K562 (cell line): ENCODE data around the gene C18orf63. TPM values are rescaled to one million over a fixed set of nuclear protein-coding genes. Genes with fewer than 3 reads are reported as not detected.

Experiments
- ATAC-seq: fragments of 200-7000 bp; cut with Tn5 transposase; 3 replicates; pipeline ENCODE4 v1.9.1; 2020; ENCODE audit warnings: moderate library complexity
- BruUV-seq: library from RNA; stranded (reverse); fragments of 400-500 nt; replicated peaks from 2 replicates; lab custom pipeline; 2021; lab: Mats Ljungman, UMichigan
- CTCF ChIA-PET: fragments of 300-600 bp; formaldehyde crosslinking; extraction: SDS; loops from one replicate; lab custom pipeline; 2021; ENCODE audit warnings: low intra/inter-chr PET ratio; lab: Yijun Ruan, JAX
- POLR2A ChIA-PET: fragments of 300-600, 350-650 bp; sonication (Branson Sonifier 250); formaldehyde crosslinking; extraction: SDS; loops from one replicate; lab custom pipeline; 2021; ENCODE audit warnings: antibody characterized with exemption, inconsistent platforms; lab: Yijun Ruan, JAX
- DNase-seq, 4 experiments: peaks; one replicate each; pipeline versions ENCODE4 v3.0.0 to v3.0.0-alpha.2; 2011 to 2018; ENCODE audit warnings: low spot score in 3 of 4, mixed read lengths in 3 of 4; ENCODE audit errors: extremely low read depth in 1 of 4
- FAIRE-seq: peaks from 2 replicates; lab custom pipeline; 2011; peaks lifted over from hg19 to GRCh38; lab: Jason Lieb, UNC
- H2AFZ ChIP-seq: 2 replicates; pipeline ENCODE4 v1.6.0; 2011; ENCODE audit warnings: low read depth, low read length, control low read depth, inconsistent platforms
- H3K27ac ChIP-seq: fragments of 200-600 bp; 3 replicates; pipeline ENCODE4 v1.8.0; 2011; ENCODE audit warnings: low read depth, mild to moderate bottlenecking, control low read depth, inconsistent platforms, low read length, moderate library complexity, mixed read lengths; ENCODE audit errors: extremely low read depth
- H3K27me3 ChIP-seq, 2 experiments: fragments of 300-600 bp in 1 of 2; 2 replicates in 1 of 2; 3 replicates in 1 of 2; pipeline versions ENCODE4 v1.6.0 to v1.8.0; 2011; ENCODE audit warnings: inconsistent platforms in 2 of 2, low read length in 2 of 2, mild to moderate bottlenecking in 1 of 2, mixed read lengths in 1 of 2, moderate library complexity in 1 of 2; ENCODE audit not compliant: control insufficient read depth in 2 of 2, insufficient read depth in 2 of 2
- H3K36me3 ChIP-seq: fragments of 300-600 bp; 3 replicates; pipeline ENCODE4 v1.8.0; 2011; ENCODE audit warnings: mild to moderate bottlenecking, low read length, inconsistent platforms; ENCODE audit not compliant: control insufficient read depth, insufficient read depth
- H3K4me1 ChIP-seq, 2 experiments: fragments of 200-600 bp in 1 of 2; replicated peaks in 1 of 2; 2 replicates in 1 of 2; 3 replicates in 1 of 2; pipeline versions ENCODE4 v1.5.1 to v1.8.0; 2011; ENCODE audit warnings: inconsistent platforms in 2 of 2, low read length in 2 of 2, mild to moderate bottlenecking in 1 of 2, mixed read lengths in 1 of 2, moderate library complexity in 1 of 2; ENCODE audit not compliant: control insufficient read depth in 2 of 2, insufficient read depth in 2 of 2
- H3K4me2 ChIP-seq: 2 replicates; pipeline ENCODE4 v1.6.1; 2011; ENCODE audit warnings: low read length, control low read depth, inconsistent platforms, mixed read lengths; ENCODE audit not compliant: insufficient read depth
- H3K4me3 ChIP-seq: fragments of 200-600 bp; sonication (generic), shearing (Covaris generic); 2 replicates; pipeline ENCODE4 v1.5.1; 2016; ENCODE audit warnings: control low read depth, inconsistent platforms
- H3K79me2 ChIP-seq: fragments of 200-600 bp; 3 replicates; pipeline ENCODE4 v1.8.0; 2011; ENCODE audit warnings: low read length, inconsistent platforms; ENCODE audit not compliant: control insufficient read depth, insufficient read depth
- H3K9ac ChIP-seq, 2 experiments: 2 replicates each; pipeline versions ENCODE4 v1.6.0 to v1.6.1; 2011; ENCODE audit warnings: low read depth in 2 of 2, low read length in 2 of 2, control low read depth in 1 of 2, inconsistent platforms in 1 of 2, mild to moderate bottlenecking in 1 of 2, mixed read lengths in 1 of 2; ENCODE audit not compliant: insufficient read depth in 1 of 2
- H3K9me1 ChIP-seq: one replicate; pipeline ENCODE4 v1.6.0; 2011; ENCODE audit warnings: inconsistent platforms, mild to moderate bottlenecking, low read length, moderate library complexity; ENCODE audit not compliant: control insufficient read depth, insufficient read depth
- H3K9me3 ChIP-seq: replicated peaks from 2 replicates; pipeline ENCODE4 v1.5.1; 2011; ENCODE audit warnings: low read depth, low read length, inconsistent platforms; ENCODE audit not compliant: control insufficient read depth, insufficient read depth
- H4K20me1 ChIP-seq: replicated peaks from 2 replicates; pipeline ENCODE4 v1.6.1; 2011; ENCODE audit warnings: low read length, inconsistent platforms, mixed read lengths; ENCODE audit not compliant: control insufficient read depth, insufficient read depth
- AFF1 ChIP-seq, 2 experiments: fragments of 450-650 bp; IDR thresholded peaks; 2 replicates each; pipeline ENCODE4 v1.6.1; 2018; ENCODE audit warnings: mild to moderate bottlenecking in 2 of 2, low read depth in 1 of 2; ENCODE audit not compliant: partially characterized antibody in 2 of 2
- ARID3A ChIP-seq: IDR thresholded peaks from 2 replicates; pipeline ENCODE4 v1.6.1; 2012; ENCODE audit warnings: low read depth, low read length, improper control_type of control experiment, borderline replicate concordance
- EZH2 ChIP-seq: IDR thresholded peaks from 2 replicates; pipeline ENCODE4 v1.6.1; 2012; ENCODE audit warnings: low read depth, mild to moderate bottlenecking, inconsistent platforms, low read length, borderline replicate concordance
- KLF10 ChIP-seq: fragments of 250-450 bp; sonication (Bioruptor Pico); IDR thresholded peaks from 2 replicates; pipeline ENCODE4 v1.6.1; 2021; ENCODE audit warnings: matching md5 sums
- NELFE ChIP-seq: IDR thresholded peaks from 2 replicates; pipeline ENCODE4 v1.6.1; 2011; ENCODE audit warnings: mild to moderate bottlenecking; ENCODE audit not compliant: insufficient read depth, insufficient read length
- POLR2A ChIP-seq: fragments of 450-650 bp; conservative IDR thresholded peaks from 2 replicates; pipeline ENCODE4 v1.6.1; 2016
- POLR2G ChIP-seq: fragments of 200-400 bp; formaldehyde crosslinking; IDR thresholded peaks from 2 replicates; pipeline ENCODE4 v1.6.1; 2017; ENCODE audit warnings: low read depth, mild to moderate bottlenecking, antibody characterized with exemption, low read length, moderate library complexity
- STAT6 ChIP-seq: sonication (generic); formaldehyde crosslinking; IDR thresholded peaks from 2 replicates; pipeline ENCODE4 v1.8.1; 2023; ENCODE audit warnings: mild to moderate bottlenecking, missing genetic modification reagents
- TBL1XR1 ChIP-seq, 2 experiments: IDR thresholded peaks; 2 replicates each; pipeline ENCODE4 v1.6.1; 2012; ENCODE audit warnings: improper control_type of control experiment in 2 of 2, low read length in 2 of 2, mild to moderate bottlenecking in 1 of 2
- YBX1 ChIP-seq: fragments of 450-650 bp; IDR thresholded peaks from 2 replicates; pipeline ENCODE4 v1.7.1; 2016; ENCODE audit warnings: mild to moderate bottlenecking
- ZHX1 ChIP-seq: fragments of 150-350 bp; conservative IDR thresholded peaks from 2 replicates; pipeline ENCODE4 v1.6.1; 2014; ENCODE audit warnings: low read length
- ZKSCAN1 ChIP-seq: fragments of 150-350 bp; IDR thresholded peaks from 2 replicates; pipeline ENCODE4 v1.6.1; 2016; ENCODE audit warnings: low read depth, low read length
- WGBS: fragments of 100-300 bp; shearing (Covaris generic); methylation state at CpG from one replicate; pipeline ENCODE4 v1.1.6; 2016; ENCODE audit warnings: low coverage, mixed read lengths; ENCODE audit not compliant: insufficient coverage; ENCODE audit errors: missing lambda C conversion rate; 5-methylcytosine and 5-hydroxymethylcytosine counted together
- in situ Hi-C: fragments of 300-500 bp; cut with MboI; formaldehyde crosslinking; loops from 4 replicates; pipeline ENCODE4 v1.15.0; 2018; ENCODE audit warnings: inconsistent platforms, mixed read lengths
- intact Hi-C: fragments of 100-400 bp; cut with micrococcal nuclease; formaldehyde crosslinking; loops from 2 replicates; pipeline ENCODE4 v1.14.2; 2022
- polyA plus RNA-seq, 8 experiments: library from polyadenylated mRNA; depleted of rRNA in 4 of 8; stranded (reverse) in 5 of 8; unstranded in 3 of 8; fragments of >200 nt; fragmentation: Nextera tagmentation in 2 of 8; fragmentation: Illumina TruSeq in 1 of 8; extraction: Ambion mirVana in 2 of 8; extraction: Trizol in 1 of 8; gene quantifications; 2 replicates each; pipeline versions ENCODE4 v1.2.1 to v1.2.3, GENCODE V29; 2011 to 2014; ENCODE audit warnings: inconsistent platforms in 1 of 8, missing spikeins in 1 of 8
- total RNA-seq, 7 experiments: library from RNA; depleted of rRNA in 6 of 7; stranded (reverse); fragments of >200 nt in 6 of 7; fragmentation: Illumina TruSeq in 2 of 7; extraction: Trizol in 2 of 7; gene quantifications; 2 replicates each; pipeline versions ENCODE4 v1.2.1 to v1.2.3, GENCODE V29; 2011 to 2021; ENCODE audit warnings: low replicate concordance in 1 of 7

Gene C18orf63
- total and polyA plus RNA-seq, 9 of the 15 experiments (the other 6 are each of a cell fraction or from before 2014, with no cell fraction given), result not detected

- in situ Hi-C loops (no loop called here), intact Hi-C loops (no loop called here)
- ChIA-PET POLR2A (no interaction called here), CTCF (no interaction called here)
- ATAC-seq, result no peak
- Histone ChIP-seq H3K9ac (no peak overlapping the region), H3K9me3 (no peaks in the 10 kb centered on the region), H2AFZ (no peak overlapping the region), H3K9me1 (no peaks in the 10 kb centered on the region), H3K4me3 (no peak overlapping the region), H3K4me1 (no peaks in the 10 kb centered on the region), H3K27me3 (peaks cover 0 to 30% of the 10 kb centered on the region in 2 experiments; a peak in 4 of 5 replicates), H4K20me1 (no peaks in the 10 kb centered on the region), H3K36me3 (no peaks in the 10 kb centered on the region), H3K79me2 (no peaks in the 10 kb centered on the region), H3K27ac (no peak overlapping the region), H3K4me2 (no peak overlapping the region)
- no peak for DNase-seq
- 0% methylated on average over 1 of the region's 1 CpG for WGBS
- no peak for FAIRE-seq
- no TSS peak for BruUV-seq
- TF ChIP-seq POLR2A (no peak), POLR2G (no peak), NELFE (no peak), AFF1 (IDR thresholded peaks at IDR 0.05; ENCODE audit: low read depth in 1 of 2, partially characterized antibody in 2 of 2) (no peak), ARID3A (no peak), STAT6 (no peak), ZKSCAN1 (no peak), TBL1XR1 (IDR thresholded peaks at IDR 0.05; ENCODE audit: low read length in 2 of 2) (no peak), KLF10 (no peak), YBX1 (no peak), EZH2 (no peak), ZHX1 (no peak)
Observed at GRCh38 chr18:74388227-74388626, 72.6 kb downstream of the C18orf63 start.
